ENCODE results near the gene OSBPL7.

DNA sequence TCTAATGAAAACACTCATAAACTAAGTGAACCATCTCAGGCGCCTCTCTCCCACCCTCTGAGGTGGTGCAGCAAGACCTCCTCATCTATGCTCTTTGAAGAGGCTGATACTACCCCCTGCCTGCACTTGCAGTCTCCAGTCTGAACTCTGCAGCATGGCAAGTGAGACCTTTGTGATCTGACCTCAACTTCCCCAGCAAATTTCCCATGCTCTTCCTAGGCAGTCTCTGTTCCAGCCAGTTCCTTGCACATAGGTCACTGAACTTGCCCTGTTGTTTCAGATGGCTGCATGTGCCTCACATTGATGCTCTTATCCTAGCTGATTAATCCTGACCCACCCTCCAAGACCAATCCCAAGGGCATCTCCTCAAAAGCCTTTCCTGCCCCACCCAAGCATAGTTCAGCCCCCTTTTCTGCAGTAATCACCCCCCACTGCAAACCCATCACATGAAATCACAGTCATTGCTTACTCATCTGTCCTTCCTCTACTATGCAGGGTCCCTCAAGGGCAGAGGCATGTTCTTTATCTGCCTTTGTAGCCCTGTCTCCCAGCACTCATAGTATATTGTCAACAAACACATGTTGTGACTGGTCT lies 46.5 kb downstream of the OSBPL7 start:
- TF ChIP-seq, protein P1, sequence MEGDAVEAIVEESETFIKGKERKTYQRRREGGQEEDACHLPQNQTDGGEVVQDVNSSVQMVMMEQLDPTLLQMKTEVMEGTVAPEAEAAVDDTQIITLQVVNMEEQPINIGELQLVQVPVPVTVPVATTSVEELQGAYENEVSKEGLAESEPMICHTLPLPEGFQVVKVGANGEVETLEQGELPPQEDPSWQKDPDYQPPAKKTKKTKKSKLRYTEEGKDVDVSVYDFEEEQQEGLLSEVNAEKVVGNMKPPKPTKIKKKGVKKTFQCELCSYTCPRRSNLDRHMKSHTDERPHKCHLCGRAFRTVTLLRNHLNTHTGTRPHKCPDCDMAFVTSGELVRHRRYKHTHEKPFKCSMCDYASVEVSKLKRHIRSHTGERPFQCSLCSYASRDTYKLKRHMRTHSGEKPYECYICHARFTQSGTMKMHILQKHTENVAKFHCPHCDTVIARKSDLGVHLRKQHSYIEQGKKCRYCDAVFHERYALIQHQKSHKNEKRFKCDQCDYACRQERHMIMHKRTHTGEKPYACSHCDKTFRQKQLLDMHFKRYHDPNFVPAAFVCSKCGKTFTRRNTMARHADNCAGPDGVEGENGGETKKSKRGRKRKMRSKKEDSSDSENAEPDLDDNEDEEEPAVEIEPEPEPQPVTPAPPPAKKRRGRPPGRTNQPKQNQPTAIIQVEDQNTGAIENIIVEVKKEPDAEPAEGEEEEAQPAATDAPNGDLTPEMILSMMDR (conservative IDR thresholded peaks at IDR 0.05; ENCODE audit: low read depth, low read length) = no peak
- TF ChIP-seq, protein P2, sequence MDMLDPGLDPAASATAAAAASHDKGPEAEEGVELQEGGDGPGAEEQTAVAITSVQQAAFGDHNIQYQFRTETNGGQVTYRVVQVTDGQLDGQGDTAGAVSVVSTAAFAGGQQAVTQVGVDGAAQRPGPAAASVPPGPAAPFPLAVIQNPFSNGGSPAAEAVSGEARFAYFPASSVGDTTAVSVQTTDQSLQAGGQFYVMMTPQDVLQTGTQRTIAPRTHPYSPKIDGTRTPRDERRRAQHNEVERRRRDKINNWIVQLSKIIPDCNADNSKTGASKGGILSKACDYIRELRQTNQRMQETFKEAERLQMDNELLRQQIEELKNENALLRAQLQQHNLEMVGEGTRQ (IDR thresholded peaks at IDR 0.05; ENCODE audit: low read depth, low read length) = no peak
- TF ChIP-seq POLR2A (IDR thresholded peaks at IDR 0.05; ENCODE audit: low read depth, low read length) (no peak), CHD1 (IDR thresholded peaks at IDR 0.05; ENCODE audit: low read depth, low read length) (no peak), FOS (IDR thresholded peaks at IDR 0.05; ENCODE audit: low read depth, low read length) (no peak), RAD21 (IDR thresholded peaks at IDR 0.05; ENCODE audit: low read length) (no peak), CEBPB (IDR thresholded peaks at IDR 0.05; ENCODE audit: low read depth, low read length) (no peak), BHLHE40 (IDR thresholded peaks at IDR 0.05; ENCODE audit: low read depth, low read length) (no peak), NFE2L2 (IDR thresholded peaks at IDR 0.05; ENCODE audit: low read depth, low read length) (no peak)

Measured in IMR-90 (cell line).